ENCODE measurements around the gene FPGT. TPM values are rescaled to one million over a fixed set of nuclear protein-coding genes. Genes with fewer than 3 reads are reported as not detected.

The FPGT gene
- total and polyA plus RNA-seq, 2 donors (not counting 3 experiments of a cell fraction or from before 2014, with no cell fraction given) = 4.3 to 10.9 TPM

DNA sequence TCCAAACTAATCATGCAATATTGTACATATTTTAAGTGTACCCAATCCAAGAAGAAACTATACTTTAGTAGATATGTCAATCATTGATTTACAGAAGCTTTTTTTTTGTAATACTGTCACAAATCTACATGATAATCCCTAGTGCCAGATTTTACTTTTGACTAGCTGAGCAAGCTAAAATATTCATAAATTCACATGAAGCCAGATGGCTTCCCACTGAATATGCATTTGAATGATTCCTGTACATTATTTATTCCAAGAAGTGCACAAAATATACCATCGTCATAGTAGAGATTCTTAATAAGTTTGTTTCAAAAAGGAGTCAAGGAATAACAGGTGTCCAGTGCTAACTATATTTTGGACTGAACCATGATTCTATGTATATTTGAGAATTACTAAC is 17.2 kb downstream of the FPGT start:
- DNase-seq (ENCODE audit: low read depth, low spot score) = no peak
- dilution Hi-C loops (cut with MboI; ENCODE audit: extremely low pct_ligation_motif_present, low sequenced_read_pairs) (no loop called here), intact Hi-C loops (cut with micrococcal nuclease) (no loop called here)
- no peaks in the 10 kb centered on the region for H3K4me1 ChIP-seq (ENCODE audit: control insufficient read depth, extremely low read depth, insufficient read depth, low read length)
- no peak overlapping the region for H3K4me3 ChIP-seq (replicated peaks in 1 of 3; ENCODE audit: insufficient read depth in 1 of 3, low read depth in 1 of 3, low read length in 3 of 3)
- no peaks in the 10 kb centered on the region for H3K79me2 ChIP-seq (ENCODE audit: control insufficient read depth, insufficient read depth, low read length)
- H2AFZ ChIP-seq (ENCODE audit: low read depth, low read length) = no peak overlapping the region
- H3K4me2 ChIP-seq (ENCODE audit: insufficient read depth, low read length) = no peak overlapping the region
- ChIA-PET POLR2A (no interaction called here), CTCF (no interaction called here)
- H3K9me1 ChIP-seq (replicated peaks; ENCODE audit: control insufficient read depth, extremely low read depth, insufficient read depth, low read length) = no peaks in the 10 kb centered on the region
- no peaks in the 10 kb centered on the region for H3K36me3 ChIP-seq (ENCODE audit: control insufficient read depth in 2 of 2, extremely low read depth in 1 of 2, insufficient read depth in 2 of 2, low read length in 2 of 2)
- no peak for TF ChIP-seq MYC (IDR thresholded peaks at IDR 0.05; ENCODE audit: low read depth, low read length)
- TF ChIP-seq JUN (IDR thresholded peaks at IDR 0.05; ENCODE audit: borderline replicate concordance, insufficient read depth, insufficient read length, low read depth) = no peak
- TF ChIP-seq POLR2AphosphoS5 (IDR thresholded peaks at IDR 0.05; ENCODE audit: insufficient read depth, low read depth, low read length) = no peak
- TF ChIP-seq, protein P1, sequence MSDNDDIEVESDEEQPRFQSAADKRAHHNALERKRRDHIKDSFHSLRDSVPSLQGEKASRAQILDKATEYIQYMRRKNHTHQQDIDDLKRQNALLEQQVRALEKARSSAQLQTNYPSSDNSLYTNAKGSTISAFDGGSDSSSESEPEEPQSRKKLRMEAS (IDR thresholded peaks at IDR 0.05; ENCODE audit: insufficient read depth, insufficient read length) = no peak
- TF ChIP-seq EZH2 (IDR thresholded peaks at IDR 0.05; ENCODE audit: borderline replicate concordance, low read depth, low read length, severe bottlenecking) = no peak
- TF ChIP-seq, protein P2, sequence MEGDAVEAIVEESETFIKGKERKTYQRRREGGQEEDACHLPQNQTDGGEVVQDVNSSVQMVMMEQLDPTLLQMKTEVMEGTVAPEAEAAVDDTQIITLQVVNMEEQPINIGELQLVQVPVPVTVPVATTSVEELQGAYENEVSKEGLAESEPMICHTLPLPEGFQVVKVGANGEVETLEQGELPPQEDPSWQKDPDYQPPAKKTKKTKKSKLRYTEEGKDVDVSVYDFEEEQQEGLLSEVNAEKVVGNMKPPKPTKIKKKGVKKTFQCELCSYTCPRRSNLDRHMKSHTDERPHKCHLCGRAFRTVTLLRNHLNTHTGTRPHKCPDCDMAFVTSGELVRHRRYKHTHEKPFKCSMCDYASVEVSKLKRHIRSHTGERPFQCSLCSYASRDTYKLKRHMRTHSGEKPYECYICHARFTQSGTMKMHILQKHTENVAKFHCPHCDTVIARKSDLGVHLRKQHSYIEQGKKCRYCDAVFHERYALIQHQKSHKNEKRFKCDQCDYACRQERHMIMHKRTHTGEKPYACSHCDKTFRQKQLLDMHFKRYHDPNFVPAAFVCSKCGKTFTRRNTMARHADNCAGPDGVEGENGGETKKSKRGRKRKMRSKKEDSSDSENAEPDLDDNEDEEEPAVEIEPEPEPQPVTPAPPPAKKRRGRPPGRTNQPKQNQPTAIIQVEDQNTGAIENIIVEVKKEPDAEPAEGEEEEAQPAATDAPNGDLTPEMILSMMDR (IDR thresholded peaks at IDR 0.05; ENCODE audit: extremely low read depth in 1 of 2, insufficient read depth in 1 of 2, low read depth in 1 of 2, low read length in 2 of 2) = no peak
- TF ChIP-seq GATA2 (IDR thresholded peaks at IDR 0.05; ENCODE audit: insufficient read depth, insufficient read length, low read depth, low read length) = no peak
- TF ChIP-seq FOS (IDR thresholded peaks at IDR 0.05; ENCODE audit: borderline replicate concordance, insufficient read depth, low read length) = no peak
- TF ChIP-seq POLR2A (IDR thresholded peaks at IDR 0.05; ENCODE audit: low read depth, low read length) = no peak
- H3K27ac ChIP-seq (ENCODE audit: insufficient read depth, low read depth, low read length) = no peak overlapping the region
- no peaks in the 10 kb centered on the region for H3K27me3 ChIP-seq (ENCODE audit: control insufficient read depth in 2 of 2, insufficient read depth in 2 of 2, low read length in 2 of 2)
- H4K20me1 ChIP-seq (replicated peaks; ENCODE audit: control insufficient read depth, extremely low read depth, insufficient read depth, low read length) = no peaks in the 10 kb centered on the region
- H3K9ac ChIP-seq (replicated peaks; ENCODE audit: extremely low read depth, insufficient read depth, low read length) = no peak overlapping the region
- H3K9me3 ChIP-seq (replicated peaks; ENCODE audit: control insufficient read depth, insufficient read depth, low read length) = no peaks in the 10 kb centered on the region
- FAIRE-seq = no peak
- no TSS peak for BruUV-seq (replicated peaks)

Data from endothelial cell of umbilical vein (primary cell).